ENCODE measurements around the gene ARL16. TPM values are rescaled to one million over a fixed set of nuclear protein-coding genes. Genes with fewer than 3 reads are reported as not detected.

ARL16 gene
- total RNA-seq, 1 experiment from 2014 or later: 47.5 TPM

GRCh38 chr17:81707725-81708646 lies 24.4 kb upstream of the ARL16 start:
- no TSS peak for BruUV-seq (replicated peaks)
- POLR2A ChIA-PET: no interaction called here
- Histone ChIP-seq H3K27ac (ENCODE audit: low read depth, low read length) (peak overlapping the region; percentile 12; the same call in 1 of the 2 replicates), H3K36me3 (ENCODE audit: control insufficient read depth in 1 of 2, insufficient read depth in 2 of 2, low read length in 2 of 2) (peaks cover 16 to 40% of the 10 kb centered on the region in 2 experiments; a peak in 3 of 4 replicates), H3K79me2 (ENCODE audit: insufficient read depth, low read length) (peaks cover 54% of the 10 kb centered on the region), H4K20me1 (ENCODE audit: insufficient read depth) (no peaks in the 10 kb centered on the region), H3K4me3 (replicated peaks in 1 of 2; ENCODE audit: low read depth in 1 of 2, low read length in 2 of 2) (no peak overlapping the region), H3K27me3 (ENCODE audit: insufficient read depth, low read length) (no peaks in the 10 kb centered on the region), H2AFZ (ENCODE audit: low read depth, low read length, poor library complexity, severe bottlenecking) (no peak overlapping the region), H3K9me3 (ENCODE audit: control insufficient read depth in 1 of 2, insufficient read depth in 1 of 2, low read depth in 1 of 2, low read length in 2 of 2) (no peaks in the 10 kb centered on the region), H3K9me2 (ENCODE audit: insufficient read depth) (no peaks in the 10 kb centered on the region), H3K4me2 (ENCODE audit: low read length) (no peak overlapping the region), H3K9ac (ENCODE audit: low read length) (no peak overlapping the region), H3K4me1 (ENCODE audit: control insufficient read depth in 1 of 2, insufficient read depth in 2 of 2, low read length in 2 of 2) (peaks cover 25 to 43% of the 10 kb centered on the region in 2 experiments)
- TF ChIP-seq MAX (IDR thresholded peaks at IDR 0.05): no peak
- TF ChIP-seq SIN3A (IDR thresholded peaks at IDR 0.05; ENCODE audit: low read depth): no peak
- no peak for TF ChIP-seq ELF1 (IDR thresholded peaks at IDR 0.05; ENCODE audit: borderline replicate concordance, low read depth)
- TF ChIP-seq SP1 (IDR thresholded peaks at IDR 0.05; ENCODE audit: low read depth): no peak
- TF ChIP-seq SRF (IDR thresholded peaks at IDR 0.05; ENCODE audit: low read depth): no peak
- TF ChIP-seq CEBPB (IDR thresholded peaks at IDR 0.05; ENCODE audit: low read depth): no peak
- TF ChIP-seq POLR2A (IDR thresholded peaks at IDR 0.05; ENCODE audit: borderline replicate concordance, extremely low read depth, insufficient read depth, insufficient read length): no peak
- TF ChIP-seq ZBTB33 (IDR thresholded peaks at IDR 0.05; ENCODE audit: extremely low read depth, insufficient replicate concordance, low read length): no peak
- TF ChIP-seq FOSL1 (IDR thresholded peaks at IDR 0.05; ENCODE audit: low read depth): no peak
- no peak for TF ChIP-seq RAD21 (IDR thresholded peaks at IDR 0.05; ENCODE audit: low read depth)
- TF ChIP-seq YY1 (IDR thresholded peaks at IDR 0.05; ENCODE audit: extremely low read depth, insufficient replicate concordance, low read depth, low read length): no peak
- no peak for TF ChIP-seq EGR1 (IDR thresholded peaks at IDR 0.05; ENCODE audit: low read depth)
- CTCF ChIA-PET: no interaction called here
- DNase-seq (ENCODE audit: low read depth, low spot score) (no peak), ATAC-seq (no peak)
- RAD21 ChIA-PET (ENCODE audit: low non-redundant PET in 1 of 2, low total read pairs in 2 of 2, uncharacterized antibody in 2 of 2, unreplicated experiment in 2 of 2): no interaction called here
- intact Hi-C loops (cut with micrococcal nuclease): no loop called here
